Measurements from ENCODE around the gene RCSD1.

The RCSD1 gene

DNA sequence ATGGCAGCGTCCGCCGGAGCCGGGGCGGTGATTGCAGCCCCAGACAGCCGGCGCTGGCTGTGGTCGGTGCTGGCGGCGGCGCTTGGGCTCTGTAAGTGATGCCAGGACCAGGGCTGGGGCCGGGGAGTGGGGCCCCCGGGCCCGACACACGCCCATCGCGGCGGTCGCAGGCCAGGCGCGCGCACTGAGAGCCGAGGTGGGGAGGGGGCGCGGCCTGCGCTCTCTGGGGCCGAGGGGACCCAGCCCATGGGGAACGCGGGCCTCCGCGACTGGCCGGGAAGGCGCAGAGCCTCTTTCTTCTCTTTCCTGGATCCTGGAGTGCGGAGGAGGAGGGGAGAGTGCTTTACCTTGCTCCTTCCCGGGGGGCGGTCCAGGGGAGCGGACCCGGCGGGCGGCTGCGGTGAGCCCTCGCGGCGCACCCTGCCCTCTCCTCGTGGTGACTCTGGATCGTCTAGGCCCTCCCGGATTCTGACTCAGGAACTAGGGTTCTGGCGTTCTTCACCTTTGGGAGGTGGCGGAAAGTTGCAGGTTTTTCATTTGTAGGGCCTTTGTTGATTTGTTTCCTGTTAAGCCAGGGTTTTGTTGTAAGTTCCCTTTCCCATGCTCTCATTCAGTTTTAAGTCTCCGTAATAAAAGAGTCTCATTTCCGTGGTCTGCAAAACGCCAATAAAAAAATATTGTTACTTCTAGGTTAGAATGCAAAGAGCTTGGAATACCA lies 92.3 kb downstream of the RCSD1 start:
- no peaks in the 10 kb centered on the region for H3K9me3 ChIP-seq (replicated peaks in 1 of 2; ENCODE audit: control insufficient read depth in 2 of 2, insufficient read depth in 1 of 2, low read depth in 1 of 2, low read length in 2 of 2)
- peak overlapping the region; percentile 51 for H3K4me2 ChIP-seq (ENCODE audit: insufficient read depth, low read length, poor library complexity, severe bottlenecking)
- peak overlapping the region; percentile 93 for H3K9ac ChIP-seq (ENCODE audit: low read depth, low read length, poor library complexity)
- peaks cover 3% of the 10 kb centered on the region for H3K79me1 ChIP-seq (ENCODE audit: low read depth, low read length)
- peak overlapping the region; percentile 92 for H3K23ac ChIP-seq (ENCODE audit: low read depth, low read length, poor library complexity)
- no peak overlapping the region for H2BK12ac ChIP-seq (ENCODE audit: low read length)
- H2AK5ac ChIP-seq (ENCODE audit: low read depth, low read length): peak overlapping the region; percentile 48
- H3K4ac ChIP-seq (ENCODE audit: low read length): no peak overlapping the region
- H2BK120ac ChIP-seq (ENCODE audit: low read depth, low read length): peak overlapping the region; percentile 75
- peak overlapping the region; percentile 72 for H2BK5ac ChIP-seq (ENCODE audit: low read length)
- H3K4me1 ChIP-seq (ENCODE audit: control insufficient read depth in 2 of 2, insufficient read depth in 1 of 2, low read depth in 1 of 2, low read length in 2 of 2): peaks cover 0 to 6% of the 10 kb centered on the region in 2 donors
- no peak overlapping the region for H4K8ac ChIP-seq (ENCODE audit: low read depth, low read length)
- no peaks in the 10 kb centered on the region for H3K27me3 ChIP-seq (ENCODE audit: control insufficient read depth in 3 of 3, insufficient read depth in 3 of 3, low read depth in 1 of 3, low read length in 3 of 3)
- peak overlapping the region; percentile 99 for H3K18ac ChIP-seq (ENCODE audit: low read length)
- H3K4me3 ChIP-seq (ENCODE audit: low read length in 2 of 2): peak overlapping the region; percentile 82 to 95
- peak overlapping the region; percentile 95 for H3K14ac ChIP-seq (ENCODE audit: low read length)
- H2AFZ ChIP-seq (ENCODE audit: low read length): peak overlapping the region; percentile 97
- H4K91ac ChIP-seq (ENCODE audit: low read depth, low read length, poor library complexity): peak overlapping the region; percentile 28
- peak; percentile 58 for DNase-seq (ENCODE audit: low spot score)
- H2BK15ac ChIP-seq (ENCODE audit: low read length): no peak overlapping the region
- no CpG with 5 or more reads among the region's 52 CpGs for WGBS, 2 donors (ENCODE audit: extremely low coverage in 2 of 2, insufficient read length in 2 of 2, insufficient replicate concordance in 1 of 2)
- H3K27ac ChIP-seq (replicated peaks; ENCODE audit: low read length): peak overlapping the region; percentile 43
- peaks cover 0 to 8% of the 10 kb centered on the region in 2 donors for H3K36me3 ChIP-seq (replicated peaks in 1 of 2; ENCODE audit: control insufficient read depth in 2 of 2, insufficient read depth in 2 of 2, low read length in 2 of 2)

DNA sequence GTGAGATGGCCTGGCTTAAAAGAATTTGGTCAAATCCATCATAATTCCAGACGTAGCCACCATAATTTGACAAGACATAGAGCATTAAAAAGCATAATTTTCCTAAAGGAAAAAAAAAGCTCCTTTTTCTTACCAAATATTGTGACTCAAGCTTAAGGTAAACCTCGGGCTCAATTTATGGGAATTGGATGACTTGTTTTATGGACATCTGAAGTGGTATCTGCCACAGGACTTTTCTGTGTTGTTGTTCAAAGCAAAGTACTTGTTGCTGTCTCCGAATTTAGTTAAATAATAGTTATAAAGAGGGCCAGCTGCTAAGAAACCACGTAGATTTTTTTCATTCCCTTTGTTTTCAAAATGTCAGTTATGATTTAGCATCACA lies 92.8 kb downstream of the RCSD1 start:
- Histone ChIP-seq H3K36me3 (replicated peaks in 1 of 2; ENCODE audit: control insufficient read depth in 2 of 2, insufficient read depth in 2 of 2, low read length in 2 of 2) (peaks cover 0 to 8% of the 10 kb centered on the region in 2 donors), H2BK15ac (ENCODE audit: low read length) (no peak overlapping the region), H3K4me1 (ENCODE audit: control insufficient read depth in 2 of 2, insufficient read depth in 1 of 2, low read depth in 1 of 2, low read length in 2 of 2) (peaks cover 0 to 6% of the 10 kb centered on the region in 2 donors), H4K91ac (ENCODE audit: low read depth, low read length, poor library complexity) (no peak overlapping the region), H3K4me3 (ENCODE audit: low read length in 2 of 2) (peak overlapping the region; percentile 82 to 95), H2BK120ac (ENCODE audit: low read depth, low read length) (no peak overlapping the region), H3K4ac (ENCODE audit: low read length) (no peak overlapping the region), H3K79me1 (ENCODE audit: low read depth, low read length) (peaks cover 3% of the 10 kb centered on the region), H3K27me3 (ENCODE audit: control insufficient read depth in 3 of 3, insufficient read depth in 3 of 3, low read depth in 1 of 3, low read length in 3 of 3) (no peaks in the 10 kb centered on the region), H3K4me2 (ENCODE audit: insufficient read depth, low read length, poor library complexity, severe bottlenecking) (no peak overlapping the region), H3K9ac (ENCODE audit: low read depth, low read length, poor library complexity) (no peak overlapping the region), H3K9me3 (replicated peaks in 1 of 2; ENCODE audit: control insufficient read depth in 2 of 2, insufficient read depth in 1 of 2, low read depth in 1 of 2, low read length in 2 of 2) (no peaks in the 10 kb centered on the region), H2BK5ac (ENCODE audit: low read length) (no peak overlapping the region), H3K18ac (ENCODE audit: low read length) (no peak overlapping the region), H3K14ac (ENCODE audit: low read length) (no peak overlapping the region), H2BK12ac (ENCODE audit: low read length) (no peak overlapping the region), H2AFZ (ENCODE audit: low read length) (peak overlapping the region; percentile 97), H3K23ac (ENCODE audit: low read depth, low read length, poor library complexity) (no peak overlapping the region), H3K27ac (replicated peaks; ENCODE audit: low read length) (no peak overlapping the region), H4K8ac (ENCODE audit: low read depth, low read length) (no peak overlapping the region), H2AK5ac (ENCODE audit: low read depth, low read length) (no peak overlapping the region)
- no peak for DNase-seq (ENCODE audit: low spot score)
- no CpG with 5 or more reads among the region's 4 CpGs for WGBS, 2 donors (ENCODE audit: extremely low coverage in 2 of 2, insufficient read length in 2 of 2, insufficient replicate concordance in 1 of 2)

DNA sequence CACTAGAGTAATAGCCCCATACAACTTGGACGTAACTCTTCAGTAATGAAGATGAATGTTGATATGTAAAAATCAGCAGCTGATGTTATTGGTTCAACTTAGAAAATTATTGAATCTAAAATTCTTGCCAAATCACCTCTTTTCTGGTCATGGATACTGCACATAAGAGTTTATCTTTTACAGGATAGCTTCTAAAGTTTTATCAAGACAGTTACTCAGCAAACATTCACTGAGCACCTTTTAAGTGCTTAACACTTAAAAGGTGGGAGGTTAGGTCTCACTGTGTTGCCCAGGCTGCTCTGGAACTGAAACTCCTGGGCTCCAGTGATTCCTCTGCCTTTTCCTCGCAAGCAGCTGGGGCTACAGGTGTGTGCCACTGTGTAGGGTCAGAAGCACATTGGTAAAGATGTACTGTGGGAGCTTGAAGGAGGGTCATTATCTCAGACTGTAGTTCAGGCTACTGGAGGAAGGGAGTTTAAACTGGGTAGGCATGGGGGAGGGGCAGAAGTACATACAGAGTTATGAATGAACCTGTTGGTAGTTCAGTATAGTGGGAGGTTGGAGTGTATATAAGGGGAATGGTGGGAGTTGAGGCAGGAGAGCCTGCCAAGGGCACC lies 93.8 kb downstream of the RCSD1 start:
- peaks cover 0 to 15% of the 10 kb centered on the region in 2 donors for H3K36me3 ChIP-seq (replicated peaks in 1 of 2; ENCODE audit: control insufficient read depth in 2 of 2, insufficient read depth in 2 of 2, low read length in 2 of 2)
- no peak overlapping the region for H2BK15ac ChIP-seq (ENCODE audit: low read length)
- H2BK5ac ChIP-seq (ENCODE audit: low read length): no peak overlapping the region
- no peak overlapping the region for H2BK12ac ChIP-seq (ENCODE audit: low read length)
- no peak overlapping the region for H2AK5ac ChIP-seq (ENCODE audit: low read depth, low read length)
- H3K9me3 ChIP-seq (replicated peaks in 1 of 2; ENCODE audit: control insufficient read depth in 2 of 2, insufficient read depth in 1 of 2, low read depth in 1 of 2, low read length in 2 of 2): no peaks in the 10 kb centered on the region
- no peak overlapping the region for H3K4me3 ChIP-seq (ENCODE audit: low read length in 2 of 2)
- H3K4ac ChIP-seq (ENCODE audit: low read length): no peak overlapping the region
- H2AFZ ChIP-seq (ENCODE audit: low read length): no peak overlapping the region
- H3K27me3 ChIP-seq (ENCODE audit: control insufficient read depth in 3 of 3, insufficient read depth in 3 of 3, low read depth in 1 of 3, low read length in 3 of 3): no peaks in the 10 kb centered on the region
- no peak overlapping the region for H3K27ac ChIP-seq (replicated peaks; ENCODE audit: low read length)
- peaks cover 3% of the 10 kb centered on the region for H3K79me1 ChIP-seq (ENCODE audit: low read depth, low read length)
- H4K91ac ChIP-seq (ENCODE audit: low read depth, low read length, poor library complexity): no peak overlapping the region
- WGBS, 2 donors (ENCODE audit: extremely low coverage in 2 of 2, insufficient read length in 2 of 2, insufficient replicate concordance in 1 of 2): no CpG with 5 or more reads among the region's 2 CpGs
- H2BK120ac ChIP-seq (ENCODE audit: low read depth, low read length): no peak overlapping the region
- no peak overlapping the region for H3K23ac ChIP-seq (ENCODE audit: low read depth, low read length, poor library complexity)
- H3K14ac ChIP-seq (ENCODE audit: low read length): no peak overlapping the region
- no peak overlapping the region for H4K8ac ChIP-seq (ENCODE audit: low read depth, low read length)
- no peak overlapping the region for H3K9ac ChIP-seq (ENCODE audit: low read depth, low read length, poor library complexity)
- H3K18ac ChIP-seq (ENCODE audit: low read length): no peak overlapping the region
- no peak for DNase-seq (ENCODE audit: low spot score)
- no peak overlapping the region for H3K4me2 ChIP-seq (ENCODE audit: insufficient read depth, low read length, poor library complexity, severe bottlenecking)
- H3K4me1 ChIP-seq (ENCODE audit: control insufficient read depth in 2 of 2, insufficient read depth in 1 of 2, low read depth in 1 of 2, low read length in 2 of 2): peaks cover 0 to 6% of the 10 kb centered on the region in 2 donors

DNA sequence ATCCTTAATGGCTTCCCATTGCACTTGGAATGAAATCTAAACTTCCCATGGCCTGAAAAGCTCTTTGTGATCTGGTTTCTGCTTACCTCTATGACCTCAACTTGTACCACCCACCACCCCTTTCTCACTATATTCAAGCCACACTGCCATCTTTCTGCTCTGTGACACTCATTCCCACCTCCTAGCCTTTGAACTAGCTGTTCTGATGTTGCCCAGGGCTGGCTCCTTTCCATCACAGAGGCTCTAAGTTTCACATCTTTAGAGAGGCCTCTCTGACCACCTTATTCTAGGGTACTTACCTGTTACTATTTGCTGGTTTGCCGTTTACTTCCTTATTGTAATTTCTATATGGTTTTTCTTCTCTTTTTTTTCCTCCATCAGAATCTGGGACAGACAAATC lies 96.0 kb downstream of the RCSD1 start:
- Histone ChIP-seq H2AFZ (ENCODE audit: low read length) (no peak overlapping the region), H2BK12ac (ENCODE audit: low read length) (no peak overlapping the region), H2BK15ac (ENCODE audit: low read length) (no peak overlapping the region), H3K4ac (ENCODE audit: low read length) (no peak overlapping the region), H3K4me1 (ENCODE audit: control insufficient read depth in 2 of 2, insufficient read depth in 1 of 2, low read depth in 1 of 2, low read length in 2 of 2) (peaks cover 0 to 4% of the 10 kb centered on the region in 2 donors), H3K79me1 (ENCODE audit: low read depth, low read length) (peaks cover 3% of the 10 kb centered on the region), H3K14ac (ENCODE audit: low read length) (no peak overlapping the region), H3K27me3 (ENCODE audit: control insufficient read depth in 3 of 3, insufficient read depth in 3 of 3, low read depth in 1 of 3, low read length in 3 of 3) (no peaks in the 10 kb centered on the region), H2BK5ac (ENCODE audit: low read length) (no peak overlapping the region), H3K27ac (replicated peaks; ENCODE audit: low read length) (no peak overlapping the region), H3K9me3 (replicated peaks in 1 of 2; ENCODE audit: control insufficient read depth in 2 of 2, insufficient read depth in 1 of 2, low read depth in 1 of 2, low read length in 2 of 2) (peaks cover 0 to 3% of the 10 kb centered on the region in 2 donors), H4K8ac (ENCODE audit: low read depth, low read length) (no peak overlapping the region), H3K18ac (ENCODE audit: low read length) (no peak overlapping the region), H3K36me3 (replicated peaks in 1 of 2; ENCODE audit: control insufficient read depth in 2 of 2, insufficient read depth in 2 of 2, low read length in 2 of 2) (peaks cover 7 to 28% of the 10 kb centered on the region in 2 donors), H3K4me3 (ENCODE audit: low read length in 2 of 2) (no peak overlapping the region), H3K4me2 (ENCODE audit: insufficient read depth, low read length, poor library complexity, severe bottlenecking) (no peak overlapping the region), H3K23ac (ENCODE audit: low read depth, low read length, poor library complexity) (no peak overlapping the region), H2BK120ac (ENCODE audit: low read depth, low read length) (no peak overlapping the region), H4K91ac (ENCODE audit: low read depth, low read length, poor library complexity) (no peak overlapping the region), H3K9ac (ENCODE audit: low read depth, low read length, poor library complexity) (no peak overlapping the region), H2AK5ac (ENCODE audit: low read depth, low read length) (no peak overlapping the region)
- DNase-seq (ENCODE audit: low spot score): no peak
- no CpG with 5 or more reads among the region's 1 CpG for WGBS, 2 donors (ENCODE audit: extremely low coverage in 2 of 2, insufficient read length in 2 of 2, insufficient replicate concordance in 1 of 2)
